Left ventricle myocardium superior (tissue), 1 donor: ENCODE measurements around the gene PCSK5. TPM values are rescaled to one million over a fixed set of nuclear protein-coding genes. Genes with fewer than 3 reads are reported as not detected.
A peak's percentile ranks its signal among the peaks of the same experiment; 100 is the strongest.

ENCODE experiments used
- ATAC-seq: fragments of 200-7000 bp; cut with Tn5 transposase; one replicate; pipeline ENCODE4 v1.9.1; 2020; ENCODE audit warnings: mild to moderate bottlenecking, moderate library complexity
- DNase-seq: peaks from one replicate; pipeline ENCODE4 v3.0.0-alpha.2; 2020
- intact Hi-C: fragments of 100-400 bp; cut with micrococcal nuclease; formaldehyde crosslinking; loops from one replicate; pipeline ENCODE4 v1.11.0; 2022
- total RNA-seq: library from RNA; stranded (reverse); fragmentation: NEBNext Ultra II Directional; extraction: Animal tissue kit (Norgen Biotek cat#: 25700); gene quantifications from one replicate; pipeline ENCODE4 v1.2.1, GENCODE V29; 2021
- donor health status: DM: no; HTN: yes; CAD: no; lungs with severe emphysema.

PCSK5 gene
- total RNA-seq, 1 donor from 2014 or later = 4.1 TPM

DNA sequence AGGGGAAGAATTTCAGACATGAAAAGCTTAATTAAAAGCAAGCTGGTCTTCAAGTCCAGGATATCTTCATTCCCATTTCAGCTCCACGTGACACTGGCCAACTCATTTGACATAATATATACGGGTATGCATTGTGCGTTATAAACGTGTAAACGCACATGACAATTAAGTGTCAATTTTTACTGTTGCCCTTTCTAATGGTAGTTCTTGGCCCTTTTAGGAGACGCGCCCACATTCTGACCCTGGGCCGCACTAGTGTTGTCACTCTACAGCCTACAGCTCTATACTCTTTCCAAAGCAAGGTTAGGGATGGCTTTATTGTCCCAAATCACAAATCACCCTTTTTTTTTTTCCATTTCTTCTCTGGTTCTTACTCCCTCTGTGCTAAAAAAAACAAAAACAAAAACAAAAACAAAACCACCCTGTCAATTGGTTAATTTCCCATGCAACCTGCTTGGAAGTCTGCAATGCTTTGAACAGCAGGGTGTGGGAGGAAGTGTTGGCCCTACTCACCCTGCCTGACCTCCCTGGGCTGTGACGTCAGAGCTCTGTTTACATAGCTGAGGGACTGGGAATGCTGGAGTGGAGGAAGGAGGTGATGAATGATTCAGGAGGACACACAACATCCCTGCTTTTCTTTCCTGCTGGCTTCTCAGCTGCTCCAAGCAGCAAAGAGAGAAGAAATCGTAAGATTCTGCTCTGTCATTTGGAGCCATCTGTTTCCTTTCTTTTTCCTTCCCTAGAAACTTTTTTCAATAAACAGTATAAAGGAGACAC, 484.5 kb downstream of the PCSK5 start:
- DNase-seq (peak; percentile 75), ATAC-seq (peak; percentile 91)
- intact Hi-C loops = no loop called here

DNA sequence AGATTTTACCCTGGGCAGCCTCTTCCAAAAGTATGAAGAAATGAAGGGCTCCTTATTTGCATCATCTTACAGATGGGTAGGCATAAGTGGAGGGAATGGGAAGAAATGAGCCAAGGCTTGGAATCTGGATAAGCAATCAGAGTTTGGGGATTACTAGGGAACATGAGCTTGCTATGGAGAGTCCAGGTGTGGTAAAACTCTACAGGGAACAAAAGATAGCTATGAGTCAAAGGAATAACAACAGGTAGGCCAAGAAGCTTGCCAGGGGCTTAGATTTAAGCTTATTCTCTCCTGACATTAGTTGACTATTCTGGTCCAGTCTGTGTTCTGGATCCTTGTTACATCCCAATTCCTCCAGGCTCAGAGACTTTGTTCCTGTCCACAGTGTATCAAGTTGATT, 487.3 kb downstream of the PCSK5 start:
- DNase-seq = no peak
- no peak for ATAC-seq
- intact Hi-C loops = no loop called here

DNA sequence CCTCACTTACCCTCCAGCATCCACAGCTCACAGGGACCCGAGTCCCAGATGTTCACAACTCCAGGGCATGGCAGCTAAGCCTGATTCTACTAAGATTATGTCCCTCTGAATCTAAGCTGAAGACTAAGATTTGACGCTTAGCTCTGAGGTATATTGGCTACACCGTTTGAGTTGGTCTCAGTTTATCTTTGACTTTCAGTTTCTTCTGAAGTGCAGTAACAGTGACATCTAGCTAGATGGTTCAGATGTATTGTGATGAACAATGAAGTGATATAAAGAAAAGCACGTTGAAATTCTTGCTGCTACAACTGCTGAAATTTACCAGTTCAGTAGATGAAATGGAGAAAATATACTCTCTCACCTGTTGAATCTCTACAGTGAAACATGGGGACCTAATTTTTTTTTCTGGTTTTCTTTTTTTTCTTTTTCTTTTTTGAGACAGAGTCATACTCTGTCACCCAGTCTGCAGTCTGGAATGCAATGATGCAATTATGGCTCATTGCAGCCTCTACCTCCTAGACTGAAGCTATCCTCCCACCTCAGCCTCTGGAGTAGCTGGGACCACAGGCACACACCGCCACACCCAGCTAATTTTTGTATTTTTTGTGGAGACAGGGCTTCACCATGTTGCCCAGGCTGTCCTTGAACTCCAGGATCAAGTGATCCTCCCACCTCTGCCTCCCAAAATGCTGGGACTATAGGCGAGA, 488.0 kb downstream of the PCSK5 start:
- no peak for DNase-seq
- intact Hi-C loops = no loop called here
- ATAC-seq = no peak

GRCh38 chr9:76379494-76379893, 489.0 kb downstream of the PCSK5 start:
- no peak for ATAC-seq
- intact Hi-C loops = no loop called here
- no peak for DNase-seq

- DNase-seq (no peak), ATAC-seq (no peak)
- intact Hi-C loops = no loop called here
Observed at GRCh38 chr9:76390656-76391055, 500.2 kb downstream of the PCSK5 start.

GRCh38 chr9:76394195-76394959, 503.9 kb downstream of the PCSK5 start, which contains the start of gene RFK:
TSS of gene RFK (minus strand) at chr9:76394426. CDS start at chr9:76394171, 255 bp downstream.
- peak; percentile 90 for DNase-seq
- ATAC-seq = peak; percentile 98
- intact Hi-C loops = no loop called here

DNA sequence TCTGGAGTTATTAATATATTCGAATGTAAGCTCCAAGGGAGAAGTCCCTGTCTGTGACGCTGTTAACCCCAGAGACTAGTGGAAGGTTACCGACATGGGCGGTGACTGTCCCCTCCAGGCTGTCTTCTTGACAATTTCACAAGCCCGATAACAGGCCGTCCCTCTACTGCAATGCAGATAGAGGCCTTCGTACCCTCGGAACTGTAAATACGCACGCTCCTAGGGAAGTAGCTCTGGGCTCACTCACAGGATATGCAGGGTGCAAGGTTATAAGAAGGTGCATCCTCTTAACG, 504.4 kb downstream of the PCSK5 start:
- ATAC-seq (peak; percentile 67), DNase-seq (peak; percentile 55)
- intact Hi-C loops = no loop called here

GRCh38 chr9:76395381-76395780, 504.9 kb downstream of the PCSK5 start:
- no peak for DNase-seq
- intact Hi-C loops = no loop called here

DNA sequence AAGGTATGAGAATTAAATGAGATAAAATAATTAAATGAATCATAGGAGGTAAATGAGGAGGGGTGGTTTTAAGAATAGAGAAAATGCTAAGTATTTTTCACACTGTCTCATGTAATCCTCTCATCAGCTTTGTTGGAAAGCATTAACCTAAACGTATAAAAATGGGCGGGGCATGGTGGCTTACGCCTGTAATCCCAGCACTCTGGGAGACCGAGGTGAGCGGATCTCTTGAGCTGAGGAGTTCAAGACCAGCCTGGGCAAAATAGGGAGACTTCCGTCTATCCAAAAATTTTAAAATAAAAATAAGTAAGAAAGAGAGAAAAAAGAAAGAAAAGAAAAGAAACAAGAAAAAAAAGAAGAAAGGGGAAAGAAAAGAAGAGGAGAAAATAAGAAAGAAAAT, 505.7 kb downstream of the PCSK5 start:
- DNase-seq (no peak), ATAC-seq (no peak)
- intact Hi-C loops = no loop called here

More at GRCh38 chr9:76395381-76395780, 504.9 kb downstream of the PCSK5 start:
- no peak for ATAC-seq

GRCh38 chr9:76396597-76396996, 506.1 kb downstream of the PCSK5 start:
- intact Hi-C loops = no loop called here
- no peak for DNase-seq
- no peak for ATAC-seq

- DNase-seq (no peak), ATAC-seq (no peak)
- intact Hi-C loops = no loop called here
Observed at GRCh38 chr9:76399856-76400255, 509.4 kb downstream of the PCSK5 start.

DNA sequence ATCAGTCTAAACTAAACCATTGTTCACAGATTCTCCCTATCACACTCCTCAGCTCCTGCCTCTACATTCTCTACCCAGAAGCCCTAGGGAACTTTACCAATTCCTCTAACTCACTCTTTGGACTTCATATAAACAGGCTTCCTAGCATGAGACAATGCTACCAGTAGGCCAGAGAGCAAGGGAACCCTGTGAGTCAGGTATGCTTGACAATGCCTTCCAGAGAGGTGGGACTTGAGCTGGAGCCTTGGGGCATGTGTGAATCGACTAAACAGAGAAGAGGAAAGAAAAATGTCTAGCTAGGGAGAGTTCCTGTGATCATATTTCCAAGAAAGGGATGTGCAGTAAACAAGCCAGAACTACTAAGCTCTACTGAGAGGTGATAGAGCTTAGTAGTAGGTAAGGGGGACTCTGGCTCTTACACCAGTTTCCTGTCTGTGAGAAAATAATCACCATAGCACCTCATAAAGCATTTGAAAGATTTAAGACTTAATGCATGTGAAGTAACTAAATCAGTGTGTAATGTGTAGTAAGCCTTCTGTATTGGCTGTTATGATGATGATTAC, 510.1 kb downstream of the PCSK5 start:
- DNase-seq (no peak), ATAC-seq (no peak)
- intact Hi-C loops = no loop called here

DNA sequence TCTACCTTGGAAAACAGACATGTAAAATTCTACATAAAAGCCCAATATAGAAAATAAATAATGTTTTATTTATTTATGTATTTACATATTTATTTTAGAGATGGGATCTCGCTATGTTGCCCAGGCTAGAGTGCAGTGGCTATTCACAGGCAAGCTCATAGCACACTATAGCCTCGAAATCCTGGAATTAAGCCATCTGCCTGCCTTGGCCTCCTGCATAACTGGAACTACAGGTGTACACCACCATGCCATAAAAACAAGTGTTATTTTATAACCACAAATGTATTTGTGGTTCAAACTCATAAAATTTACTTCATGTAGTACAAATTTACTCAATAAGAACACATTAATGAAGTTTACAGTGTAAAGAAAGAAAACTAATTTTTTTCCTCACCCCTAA, 510.7 kb downstream of the PCSK5 start:
- no peak for ATAC-seq
- DNase-seq = no peak
- intact Hi-C loops = no loop called here

- intact Hi-C loops = no loop called here
- no peak for DNase-seq
- ATAC-seq = no peak
Observed at GRCh38 chr9:76401580-76402354, 511.3 kb downstream of the PCSK5 start.

GRCh38 chr9:76403352-76403751, 512.9 kb downstream of the PCSK5 start:
- ATAC-seq = peak; percentile 78
- DNase-seq = no peak
- intact Hi-C loops = no loop called here

- intact Hi-C loops = no loop called here
- no peak for ATAC-seq
Observed at GRCh38 chr9:76404401-76404800, 513.9 kb downstream of the PCSK5 start.

GRCh38 chr9:76405340-76405739, 514.9 kb downstream of the PCSK5 start:
- DNase-seq = no peak
- no peak for ATAC-seq
- intact Hi-C loops = no loop called here

More at GRCh38 chr9:76404401-76404800, 513.9 kb downstream of the PCSK5 start:
- no peak for DNase-seq

GRCh38 chr9:76405868-76406267, 515.4 kb downstream of the PCSK5 start:
- DNase-seq = no peak
- intact Hi-C loops = no loop called here
- no peak for ATAC-seq
